Natural killer cell (primary cell): ENCODE results near the gene SLC25A42. TPM values are rescaled to one million over a fixed set of nuclear protein-coding genes. Genes with fewer than 3 reads are reported as not detected.

Experiments used
- ATAC-seq, 3 donors: fragments of 150-1000 bp in 2 of 3; fragments of 200-7000 bp in 1 of 3; cut with Tn5 transposase; 1 replicate in 1 of 3; 2 replicates in 2 of 3; pipeline ENCODE4 v1.10.0; 2021; ENCODE audit warnings: mild to moderate bottlenecking in 2 of 3, moderate library complexity in 2 of 3
- DNase-seq, 2 donors: peaks; one replicate each; pipeline versions ENCODE4 v3.0.0 to v3.0.0-alpha.2; 2013 to 2021; ENCODE audit warnings: mixed read lengths in 1 of 2
- H3K27ac ChIP-seq: one replicate; pipeline ENCODE4 v1.5.1; 2013; ENCODE audit warnings: mild to moderate bottlenecking, low read length
- H3K27me3 ChIP-seq: one replicate; pipeline ENCODE4 v1.6.1; 2013; ENCODE audit warnings: low read length; ENCODE audit not compliant: control insufficient read depth, insufficient read depth
- H3K36me3 ChIP-seq: one replicate; pipeline ENCODE4 v1.6.1; 2013; ENCODE audit warnings: low read length; ENCODE audit not compliant: control insufficient read depth, insufficient read depth
- H3K4me1 ChIP-seq: one replicate; pipeline ENCODE4 v1.6.1; 2013; ENCODE audit warnings: low read length; ENCODE audit not compliant: control insufficient read depth, insufficient read depth
- H3K4me3 ChIP-seq: one replicate; pipeline ENCODE4 v1.5.1; 2013; ENCODE audit warnings: low read length
- H3K9me3 ChIP-seq: one replicate; pipeline ENCODE4 v1.6.1; 2013; ENCODE audit warnings: low read length; ENCODE audit not compliant: control insufficient read depth, insufficient read depth
- H3K27ac Mint-ChIP-seq, 2 donors: one replicate each; pipeline ENCODE4 v1.8.0; 2022; ENCODE audit warnings: mild to moderate bottlenecking in 2 of 2, mixed read lengths in 2 of 2, moderate library complexity in 1 of 2
- H3K27me3 Mint-ChIP-seq, 2 donors: one replicate each; pipeline ENCODE4 v1.8.0; 2022; ENCODE audit warnings: low read depth in 2 of 2, mixed read lengths in 2 of 2
- H3K36me3 Mint-ChIP-seq: one replicate; pipeline ENCODE4 v1.8.0; 2022; ENCODE audit warnings: mixed read lengths
- H3K4me1 Mint-ChIP-seq, 2 donors: one replicate each; pipeline ENCODE4 v1.8.0; 2022; ENCODE audit warnings: mixed read lengths in 2 of 2
- H3K4me3 Mint-ChIP-seq: one replicate; pipeline ENCODE4 v1.8.0; 2022; ENCODE audit warnings: mild to moderate bottlenecking, moderate library complexity, mixed read lengths
- H3K9me3 Mint-ChIP-seq, 2 donors: one replicate each; pipeline ENCODE4 v1.8.0; 2022; ENCODE audit warnings: mixed read lengths in 2 of 2
- CTCF ChIP-seq: fragments of 200-600 bp; IDR thresholded peaks from one replicate; pipeline ENCODE4 v1.8.0; 2022; ENCODE audit warnings: antibody characterized with exemption
- WGBS: methylation state at CpG from one replicate; pipeline ENCODE4 v1.1.7; 2013; ENCODE audit warnings: missing lambda C conversion rate; ENCODE audit not compliant: insufficient coverage; 5-methylcytosine and 5-hydroxymethylcytosine counted together
- intact Hi-C: fragments of 100-400 bp; cut with micrococcal nuclease; formaldehyde crosslinking; loops from one replicate; pipeline ENCODE4 v1.14.2; 2022
- total RNA-seq, 4 donors: library from RNA; stranded (reverse); fragments of 120-200 nt in 1 of 4; gene quantifications; one replicate each; pipeline versions ENCODE4 v1.2.3 to v1.2.4, GENCODE V29; 2013 to 2022

Gene SLC25A42
- total RNA-seq, 3 donors from 2014 or later (not counting 1 experiment from before 2014, with no cell fraction given) = 34.6 to 50.3 (median 41.8) TPM

- Histone ChIP-seq H3K36me3 (no peaks in the 10 kb centered on the region), H3K4me1 (peaks cover 16% of the 10 kb centered on the region), H3K27me3 (no peaks in the 10 kb centered on the region), H3K27ac (no peak overlapping the region), H3K4me3 (no peak overlapping the region), H3K9me3 (no peaks in the 10 kb centered on the region)
- ATAC-seq (no peak), DNase-seq (no peak)
- Mint-ChIP-seq H3K36me3 (no peaks in the 10 kb centered on the region), H3K4me1 (peaks cover 0 to 27% of the 10 kb centered on the region in 2 donors), H3K27me3 (no peaks in the 10 kb centered on the region), H3K27ac (peak overlapping the region in 1 of 2 donors; percentile 21), H3K9me3 (no peaks in the 10 kb centered on the region), H3K4me3 (no peak overlapping the region)
- intact Hi-C loops = no loop called here
- no peak for TF ChIP-seq CTCF
- 69% methylated on average over 7 of the region's 7 CpGs for WGBS
Measured at GRCh38 chr19:19113040-19113626, 49.3 kb downstream of the SLC25A42 start.

- WGBS = 80% methylated on average over 9 of the region's 9 CpGs
- peak; percentile 42 to 73 for DNase-seq
- intact Hi-C loops = no loop called here
- ATAC-seq = peak; percentile 69 to 76 (median 72)
- Histone ChIP-seq H3K27me3 (no peaks in the 10 kb centered on the region), H3K36me3 (peaks cover 6% of the 10 kb centered on the region), H3K27ac (no peak overlapping the region), H3K9me3 (no peaks in the 10 kb centered on the region), H3K4me1 (peaks cover 7% of the 10 kb centered on the region), H3K4me3 (no peak overlapping the region)
- no peaks in the 10 kb centered on the region for H3K36me3 Mint-ChIP-seq
- H3K4me1 Mint-ChIP-seq = peaks cover 0 to 22% of the 10 kb centered on the region in 2 donors
- peak; percentile 26 for TF ChIP-seq CTCF
- no peak overlapping the region for H3K4me3 Mint-ChIP-seq
- no peaks in the 10 kb centered on the region for H3K9me3 Mint-ChIP-seq
- no peak overlapping the region for H3K27ac Mint-ChIP-seq
- H3K27me3 Mint-ChIP-seq = no peaks in the 10 kb centered on the region
Measured at GRCh38 chr19:19115954-19116353, 52.2 kb downstream of the SLC25A42 start.

- 98% methylated on average over 37 of the region's 39 CpGs for WGBS
- ATAC-seq = no peak
Measured at GRCh38 chr19:19119325-19120237, 55.8 kb downstream of the SLC25A42 start.

More at GRCh38 chr19:19119325-19120237, 55.8 kb downstream of the SLC25A42 start:
- no peaks in the 10 kb centered on the region for H3K27me3 Mint-ChIP-seq
- H3K4me3 ChIP-seq = no peak overlapping the region
- intact Hi-C loops = no loop called here
- no peak overlapping the region for H3K27ac ChIP-seq
- peaks cover 6% of the 10 kb centered on the region for H3K36me3 ChIP-seq
- H3K4me1 Mint-ChIP-seq = peaks cover 0 to 5% of the 10 kb centered on the region in 2 donors
- H3K9me3 ChIP-seq = no peaks in the 10 kb centered on the region
- H3K36me3 Mint-ChIP-seq = peaks cover 16% of the 10 kb centered on the region
- no peak overlapping the region for H3K27ac Mint-ChIP-seq
- no peak overlapping the region for H3K4me3 Mint-ChIP-seq
- no peaks in the 10 kb centered on the region for H3K27me3 ChIP-seq
- no peak for DNase-seq
- H3K4me1 ChIP-seq = no peaks in the 10 kb centered on the region
- TF ChIP-seq CTCF = no peak
- H3K9me3 Mint-ChIP-seq = peaks cover 5 to 6% of the 10 kb centered on the region in 2 donors
